GM03348 (cell line): ENCODE measurements around the gene RBM33.

Source experiments
- DNase-seq: peaks from one replicate; pipeline ENCODE4 v3.0.0; 2012; ENCODE audit warnings: low spot score

RBM33 gene

GRCh38 chr7:155624412-155624811 lies 20.0 kb upstream of the RBM33 start:
- DNase-seq = no peak

- DNase-seq = no peak
Measured at GRCh38 chr7:155625557-155625956, 18.9 kb upstream of the RBM33 start.

GRCh38 chr7:155629171-155629570 lies 15.3 kb upstream of the RBM33 start:
- DNase-seq = no peak

GRCh38 chr7:155631155-155631554 lies 13.3 kb upstream of the RBM33 start:
- no peak for DNase-seq

- no peak for DNase-seq
Measured at GRCh38 chr7:155635817-155636216, 8.6 kb upstream of the RBM33 start.

- DNase-seq = no peak
Measured at GRCh38 chr7:155637155-155637554, 7.3 kb upstream of the RBM33 start.

- no peak for DNase-seq
Measured at GRCh38 chr7:155638366-155638765, 6.1 kb upstream of the RBM33 start.

- no peak for DNase-seq
Measured at GRCh38 chr7:155639958-155640520, 4.4 kb upstream of the RBM33 start.

- DNase-seq = no peak
Measured at GRCh38 chr7:155640629-155641028, 3.8 kb upstream of the RBM33 start.

- DNase-seq = no peak
Measured at GRCh38 chr7:155643804-155644177, 670 bp upstream of the RBM33 start.

GRCh38 chr7:155644971-155645509 lies 579 bp downstream of the RBM33 start:
- peak; percentile 66 for DNase-seq

- peak; percentile 24 for DNase-seq
Measured at GRCh38 chr7:155645662-155646061, 1.2 kb downstream of the RBM33 start.

GRCh38 chr7:155646669-155647068 lies 2.2 kb downstream of the RBM33 start:
- DNase-seq = no peak

- DNase-seq = no peak
Measured at GRCh38 chr7:155647302-155647701, 2.8 kb downstream of the RBM33 start.

- no peak for DNase-seq
Measured at GRCh38 chr7:155647734-155648133, 3.3 kb downstream of the RBM33 start.

- no peak for DNase-seq
Measured at GRCh38 chr7:155648752-155649339, 4.4 kb downstream of the RBM33 start.

GRCh38 chr7:155649588-155649987 lies 5.1 kb downstream of the RBM33 start:
- DNase-seq = no peak

- DNase-seq = no peak
Measured at GRCh38 chr7:155652156-155653114, 8.0 kb downstream of the RBM33 start.

- DNase-seq = peak; percentile 61
Measured at GRCh38 chr7:155653803-155654202, 9.3 kb downstream of the RBM33 start.

GRCh38 chr7:155656891-155657290 lies 12.4 kb downstream of the RBM33 start:
- DNase-seq = no peak

- DNase-seq = no peak
Measured at GRCh38 chr7:155660059-155660757, 15.7 kb downstream of the RBM33 start.

GRCh38 chr7:155660758-155661093 lies 16.3 kb downstream of the RBM33 start:
- no peak for DNase-seq
